HepG2 (cell line): ENCODE measurements around the gene VSNL1. TPM values are rescaled to one million over a fixed set of nuclear protein-coding genes. Genes with fewer than 3 reads are reported as not detected.

ENCODE experiments used
- CBX2 ChIP-seq, 2 experiments: fragments of 200-600 bp in 1 of 2; sonication (generic); formaldehyde crosslinking in 1 of 2; IDR thresholded peaks; 2 replicates each; pipeline versions ENCODE4 v1.7.0 to v1.8.1; 2018 to 2022; ENCODE audit warnings: low read depth in 2 of 2, low read length in 1 of 2, mild to moderate bottlenecking in 1 of 2, missing genetic modification reagents in 1 of 2
- FOXM1 ChIP-seq: sonication (generic); formaldehyde crosslinking; IDR thresholded peaks from 2 replicates; pipeline ENCODE4 v1.5.0; 2020; ENCODE audit warnings: missing genetic modification reagents
- U2AF1 ChIP-seq: fragments of 200-400 bp; formaldehyde crosslinking; optimal IDR thresholded peaks from 2 replicates; pipeline ENCODE3; 2017; ENCODE audit warnings: mild to moderate bottlenecking, low read depth, low read length
- ZNF136 ChIP-seq: sonication (generic); formaldehyde crosslinking; IDR thresholded peaks from 2 replicates; pipeline ENCODE4 v1.8.1; 2022; ENCODE audit warnings: low read depth, mild to moderate bottlenecking, moderate library complexity, missing genetic modification reagents
- polyA plus RNA-seq, 8 experiments: library from polyadenylated mRNA; depleted of rRNA in 3 of 8; stranded (reverse) in 7 of 8; unstranded in 1 of 8; fragments of >200 nt; fragmentation: Illumina TruSeq in 4 of 8; extraction: Trizol in 4 of 8; gene quantifications; 2 replicates each; pipeline versions ENCODE4 v1.2.1 to v1.2.3, GENCODE V29; 2011 to 2016; ENCODE audit warnings: low read depth in 4 of 8, missing spikeins in 1 of 8, mixed read lengths in 1 of 8; ENCODE audit not compliant: insufficient read depth in 1 of 8
- total RNA-seq, 5 experiments: library from RNA; depleted of rRNA; stranded (reverse); fragments of >200 nt; fragmentation: Illumina TruSeq; extraction: Trizol; gene quantifications; 2 replicates each; pipeline ENCODE4 v1.2.3, GENCODE V29; 2016; ENCODE audit warnings: low read depth in 1 of 5
- TF ChIP-seq, protein P1 (sequence below): sonication (generic); formaldehyde crosslinking; IDR thresholded peaks from 2 replicates; pipeline ENCODE4 v1.4.0; 2020; ENCODE audit warnings: missing genetic modification reagents, borderline replicate concordance
- TF ChIP-seq, protein P2 (sequence below): sonication (generic); formaldehyde crosslinking; IDR thresholded peaks from 2 replicates; pipeline ENCODE4 v1.5.0; 2020; ENCODE audit warnings: mild to moderate bottlenecking, missing genetic modification reagents, moderate library complexity
- TF ChIP-seq, protein P3 (sequence below): sonication (generic); formaldehyde crosslinking; IDR thresholded peaks from 2 replicates; pipeline ENCODE4 v1.4.0; 2020; ENCODE audit warnings: low read depth, mild to moderate bottlenecking, missing genetic modification reagents
- TF ChIP-seq, protein P4 (sequence below): sonication (generic); formaldehyde crosslinking; IDR thresholded peaks from 2 replicates; pipeline ENCODE4 v1.4.0; 2020; ENCODE audit warnings: missing genetic modification reagents, mild to moderate bottlenecking, borderline replicate concordance
- TF ChIP-seq, protein P5 (sequence below): sonication (generic); formaldehyde crosslinking; conservative IDR thresholded peaks from 2 replicates; pipeline ENCODE4 v1.8.1; 2023; ENCODE audit warnings: missing genetic modification reagents

VSNL1 gene
- total and polyA plus RNA-seq, 2 of the 13 experiments (the other 11 are each of a cell fraction or from before 2014, with no cell fraction given), result 63.2 to 95.9 TPM

DNA sequence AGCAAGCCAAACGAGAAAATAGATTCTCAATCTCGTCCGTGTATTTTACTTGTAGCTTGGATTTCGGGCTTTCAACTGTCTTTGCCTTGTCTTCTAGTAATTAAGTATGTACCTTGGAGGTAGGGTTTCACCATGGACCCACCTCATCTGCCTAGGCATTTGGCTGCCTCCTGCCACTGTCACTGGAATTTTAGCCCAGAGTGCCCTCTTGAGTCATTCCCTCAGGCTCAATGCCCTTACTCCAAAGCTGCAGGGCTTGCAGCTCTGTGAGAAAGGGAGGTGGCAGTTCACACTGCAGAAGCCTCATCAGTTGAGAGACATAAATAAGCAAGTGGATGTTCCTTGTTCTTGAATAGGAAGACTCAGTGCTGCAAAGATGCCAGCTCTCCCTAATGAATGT lies 89.6 kb downstream of the VSNL1 start (continued):
- TF ChIP-seq, protein P1, sequence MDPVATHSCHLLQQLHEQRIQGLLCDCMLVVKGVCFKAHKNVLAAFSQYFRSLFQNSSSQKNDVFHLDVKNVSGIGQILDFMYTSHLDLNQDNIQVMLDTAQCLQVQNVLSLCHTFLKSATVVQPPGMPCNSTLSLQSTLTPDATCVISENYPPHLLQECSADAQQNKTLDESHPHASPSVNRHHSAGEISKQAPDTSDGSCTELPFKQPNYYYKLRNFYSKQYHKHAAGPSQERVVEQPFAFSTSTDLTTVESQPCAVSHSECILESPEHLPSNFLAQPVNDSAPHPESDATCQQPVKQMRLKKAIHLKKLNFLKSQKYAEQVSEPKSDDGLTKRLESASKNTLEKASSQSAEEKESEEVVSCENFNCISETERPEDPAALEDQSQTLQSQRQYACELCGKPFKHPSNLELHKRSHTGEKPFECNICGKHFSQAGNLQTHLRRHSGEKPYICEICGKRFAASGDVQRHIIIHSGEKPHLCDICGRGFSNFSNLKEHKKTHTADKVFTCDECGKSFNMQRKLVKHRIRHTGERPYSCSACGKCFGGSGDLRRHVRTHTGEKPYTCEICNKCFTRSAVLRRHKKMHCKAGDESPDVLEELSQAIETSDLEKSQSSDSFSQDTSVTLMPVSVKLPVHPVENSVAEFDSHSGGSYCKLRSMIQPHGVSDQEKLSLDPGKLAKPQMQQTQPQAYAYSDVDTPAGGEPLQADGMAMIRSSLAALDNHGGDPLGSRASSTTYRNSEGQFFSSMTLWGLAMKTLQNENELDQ (CRISPR knock-in tag), result no peak
- no peak for TF ChIP-seq FOXM1
- TF ChIP-seq, protein P2, sequence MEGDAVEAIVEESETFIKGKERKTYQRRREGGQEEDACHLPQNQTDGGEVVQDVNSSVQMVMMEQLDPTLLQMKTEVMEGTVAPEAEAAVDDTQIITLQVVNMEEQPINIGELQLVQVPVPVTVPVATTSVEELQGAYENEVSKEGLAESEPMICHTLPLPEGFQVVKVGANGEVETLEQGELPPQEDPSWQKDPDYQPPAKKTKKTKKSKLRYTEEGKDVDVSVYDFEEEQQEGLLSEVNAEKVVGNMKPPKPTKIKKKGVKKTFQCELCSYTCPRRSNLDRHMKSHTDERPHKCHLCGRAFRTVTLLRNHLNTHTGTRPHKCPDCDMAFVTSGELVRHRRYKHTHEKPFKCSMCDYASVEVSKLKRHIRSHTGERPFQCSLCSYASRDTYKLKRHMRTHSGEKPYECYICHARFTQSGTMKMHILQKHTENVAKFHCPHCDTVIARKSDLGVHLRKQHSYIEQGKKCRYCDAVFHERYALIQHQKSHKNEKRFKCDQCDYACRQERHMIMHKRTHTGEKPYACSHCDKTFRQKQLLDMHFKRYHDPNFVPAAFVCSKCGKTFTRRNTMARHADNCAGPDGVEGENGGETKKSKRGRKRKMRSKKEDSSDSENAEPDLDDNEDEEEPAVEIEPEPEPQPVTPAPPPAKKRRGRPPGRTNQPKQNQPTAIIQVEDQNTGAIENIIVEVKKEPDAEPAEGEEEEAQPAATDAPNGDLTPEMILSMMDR (CRISPR knock-in tag), result peak; percentile 45
- no peak for TF ChIP-seq ZNF136
- TF ChIP-seq, protein P3, sequence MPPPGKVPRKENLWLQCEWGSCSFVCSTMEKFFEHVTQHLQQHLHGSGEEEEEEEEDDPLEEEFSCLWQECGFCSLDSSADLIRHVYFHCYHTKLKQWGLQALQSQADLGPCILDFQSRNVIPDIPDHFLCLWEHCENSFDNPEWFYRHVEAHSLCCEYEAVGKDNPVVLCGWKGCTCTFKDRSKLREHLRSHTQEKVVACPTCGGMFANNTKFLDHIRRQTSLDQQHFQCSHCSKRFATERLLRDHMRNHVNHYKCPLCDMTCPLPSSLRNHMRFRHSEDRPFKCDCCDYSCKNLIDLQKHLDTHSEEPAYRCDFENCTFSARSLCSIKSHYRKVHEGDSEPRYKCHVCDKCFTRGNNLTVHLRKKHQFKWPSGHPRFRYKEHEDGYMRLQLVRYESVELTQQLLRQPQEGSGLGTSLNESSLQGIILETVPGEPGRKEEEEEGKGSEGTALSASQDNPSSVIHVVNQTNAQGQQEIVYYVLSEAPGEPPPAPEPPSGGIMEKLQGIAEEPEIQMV (CRISPR knock-in tag), result no peak
- no peak for TF ChIP-seq CBX2 (IDR thresholded peaks at IDR 0.05; ENCODE audit: low read depth, low read length)
- no peak for TF ChIP-seq CBX2 (CRISPR knock-in tag; IDR thresholded peaks at IDR 0.05; ENCODE audit: low read depth)
- TF ChIP-seq, protein P4, sequence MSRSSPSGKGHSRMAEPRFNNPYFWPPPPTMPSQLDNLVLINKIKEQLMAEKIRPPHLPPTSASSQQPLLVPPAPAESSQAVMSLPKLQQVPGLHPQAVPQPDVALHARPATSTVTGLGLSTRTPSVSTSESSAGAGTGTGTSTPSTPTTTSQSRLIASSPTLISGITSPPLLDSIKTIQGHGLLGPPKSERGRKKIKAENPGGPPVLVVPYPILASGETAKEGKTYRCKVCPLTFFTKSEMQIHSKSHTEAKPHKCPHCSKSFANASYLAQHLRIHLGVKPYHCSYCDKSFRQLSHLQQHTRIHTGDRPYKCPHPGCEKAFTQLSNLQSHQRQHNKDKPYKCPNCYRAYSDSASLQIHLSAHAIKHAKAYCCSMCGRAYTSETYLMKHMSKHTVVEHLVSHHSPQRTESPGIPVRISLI (CRISPR knock-in tag), result no peak
- TF ChIP-seq U2AF1, result no peak
- TF ChIP-seq, protein P5, sequence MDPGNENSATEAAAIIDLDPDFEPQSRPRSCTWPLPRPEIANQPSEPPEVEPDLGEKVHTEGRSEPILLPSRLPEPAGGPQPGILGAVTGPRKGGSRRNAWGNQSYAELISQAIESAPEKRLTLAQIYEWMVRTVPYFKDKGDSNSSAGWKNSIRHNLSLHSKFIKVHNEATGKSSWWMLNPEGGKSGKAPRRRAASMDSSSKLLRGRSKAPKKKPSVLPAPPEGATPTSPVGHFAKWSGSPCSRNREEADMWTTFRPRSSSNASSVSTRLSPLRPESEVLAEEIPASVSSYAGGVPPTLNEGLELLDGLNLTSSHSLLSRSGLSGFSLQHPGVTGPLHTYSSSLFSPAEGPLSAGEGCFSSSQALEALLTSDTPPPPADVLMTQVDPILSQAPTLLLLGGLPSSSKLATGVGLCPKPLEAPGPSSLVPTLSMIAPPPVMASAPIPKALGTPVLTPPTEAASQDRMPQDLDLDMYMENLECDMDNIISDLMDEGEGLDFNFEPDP, result 0 out of 2 replicates have a peak, but pooled peaks have one; percentile 35
